HG02610 (cell line): ENCODE measurements around the gene STRC.
"Not testable (repeated sequence)": the region's sequence is repeated elsewhere in the genome, so short reads cannot be mapped to it uniquely, and the experiment has no call there.

ENCODE experiments used
- ATAC-seq: cut with Tn5 transposase; IDR thresholded peaks from one replicate; pipeline ENCODE4 v1.9.1; 2021; ENCODE audit warnings: mild to moderate bottlenecking, moderate library complexity; ENCODE audit not compliant: unreplicated experiment

The STRC gene

DNA sequence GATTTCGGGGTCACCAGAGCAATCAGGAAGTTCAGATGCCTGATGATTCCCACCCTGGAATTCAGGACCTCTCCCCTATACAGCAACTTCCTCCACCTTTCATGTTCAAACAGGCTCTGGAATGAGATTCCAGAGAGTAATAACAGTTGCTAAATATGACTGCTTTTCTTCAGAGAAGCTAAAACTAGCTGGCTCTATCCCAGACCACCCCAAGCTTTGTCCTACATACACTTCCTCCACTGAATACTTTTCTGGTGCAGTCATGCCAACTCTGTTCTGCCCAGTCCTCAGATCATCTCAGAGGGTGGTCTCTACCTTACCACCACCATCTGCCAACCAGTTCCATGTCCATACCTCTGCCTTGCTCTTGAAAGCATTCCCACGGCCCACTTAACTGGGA, 52.0 kb downstream of the STRC start:
- not testable (repeated sequence) for ATAC-seq

DNA sequence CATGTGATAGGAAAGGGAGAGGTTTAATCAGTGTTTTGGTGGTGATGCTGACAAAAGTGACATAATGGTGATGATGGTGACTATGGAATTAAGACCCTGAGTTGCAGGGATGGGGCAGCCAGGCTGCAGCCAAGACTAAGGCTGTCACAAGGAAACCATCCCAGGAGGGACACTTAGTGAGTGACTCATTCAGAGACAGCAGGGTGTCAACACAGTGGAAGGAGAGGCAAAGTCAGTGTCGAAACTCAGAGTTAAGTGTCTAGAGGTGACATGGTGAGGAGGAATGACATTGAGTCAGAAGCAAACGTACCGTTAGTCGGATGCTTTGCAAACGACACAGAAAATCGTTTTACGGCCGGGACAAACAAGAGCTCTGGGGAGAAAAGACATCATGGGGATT, 54.8 kb downstream of the STRC start:
- ATAC-seq = not testable (repeated sequence)

DNA sequence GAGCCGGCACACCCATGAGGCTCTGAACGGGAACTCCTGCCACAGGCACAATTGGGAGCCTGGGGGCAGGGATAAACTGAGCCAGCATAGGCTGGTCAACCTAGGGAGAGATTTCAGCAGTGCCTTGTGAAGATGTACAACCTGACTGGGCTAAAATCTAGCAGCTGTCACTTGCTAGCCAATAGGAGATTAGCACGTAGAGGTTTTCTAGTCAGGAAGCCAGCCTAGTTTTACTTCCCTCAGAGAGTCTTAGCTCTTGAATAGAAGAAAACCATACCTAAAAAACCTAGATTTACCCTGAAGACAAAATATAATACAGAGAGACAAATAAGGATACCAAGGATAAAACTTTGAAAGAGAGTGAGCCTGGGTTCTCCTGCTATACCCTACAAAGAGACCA, 55.8 kb downstream of the STRC start:
- ATAC-seq = not testable (repeated sequence)

DNA sequence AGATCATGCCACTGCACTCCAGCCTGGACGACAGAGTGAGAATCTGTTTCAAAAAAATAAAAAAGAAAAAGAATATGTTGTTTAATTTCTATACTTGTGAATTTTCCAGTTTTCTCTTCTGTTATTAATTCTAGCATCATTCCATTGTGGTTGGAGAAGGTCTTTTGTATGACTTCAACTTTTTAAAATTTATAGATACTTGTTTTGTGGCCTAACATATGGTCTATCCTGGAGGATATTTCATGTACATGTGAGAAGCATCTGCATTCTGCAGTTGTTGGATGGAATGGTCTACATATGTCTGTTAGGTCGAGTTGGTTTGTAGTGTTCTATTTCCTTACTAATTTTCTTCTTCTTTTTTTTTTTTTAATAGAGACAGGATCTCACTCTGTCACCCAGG, 65.6 kb downstream of the STRC start:
- no peak for ATAC-seq

DNA sequence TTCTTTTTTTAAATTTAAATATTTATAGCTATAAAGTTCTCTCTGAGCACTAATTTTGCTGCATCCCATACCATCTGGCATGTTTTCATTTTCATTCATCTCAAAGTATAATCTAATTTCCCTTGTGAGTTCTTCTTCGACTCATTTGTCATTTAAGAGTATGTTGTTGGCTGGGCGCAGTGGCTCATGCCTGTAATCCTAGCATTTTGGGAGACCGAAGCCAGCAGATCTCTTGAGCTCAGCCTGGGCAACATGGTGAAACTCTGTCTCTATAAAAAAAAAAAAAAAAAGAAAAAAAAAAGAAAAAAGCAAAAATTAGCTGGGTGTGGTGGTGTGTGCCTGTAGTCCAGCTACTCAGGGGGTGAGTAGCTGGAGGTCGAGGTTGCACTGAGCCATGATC, 66.3 kb downstream of the STRC start:
- no peak for ATAC-seq

DNA sequence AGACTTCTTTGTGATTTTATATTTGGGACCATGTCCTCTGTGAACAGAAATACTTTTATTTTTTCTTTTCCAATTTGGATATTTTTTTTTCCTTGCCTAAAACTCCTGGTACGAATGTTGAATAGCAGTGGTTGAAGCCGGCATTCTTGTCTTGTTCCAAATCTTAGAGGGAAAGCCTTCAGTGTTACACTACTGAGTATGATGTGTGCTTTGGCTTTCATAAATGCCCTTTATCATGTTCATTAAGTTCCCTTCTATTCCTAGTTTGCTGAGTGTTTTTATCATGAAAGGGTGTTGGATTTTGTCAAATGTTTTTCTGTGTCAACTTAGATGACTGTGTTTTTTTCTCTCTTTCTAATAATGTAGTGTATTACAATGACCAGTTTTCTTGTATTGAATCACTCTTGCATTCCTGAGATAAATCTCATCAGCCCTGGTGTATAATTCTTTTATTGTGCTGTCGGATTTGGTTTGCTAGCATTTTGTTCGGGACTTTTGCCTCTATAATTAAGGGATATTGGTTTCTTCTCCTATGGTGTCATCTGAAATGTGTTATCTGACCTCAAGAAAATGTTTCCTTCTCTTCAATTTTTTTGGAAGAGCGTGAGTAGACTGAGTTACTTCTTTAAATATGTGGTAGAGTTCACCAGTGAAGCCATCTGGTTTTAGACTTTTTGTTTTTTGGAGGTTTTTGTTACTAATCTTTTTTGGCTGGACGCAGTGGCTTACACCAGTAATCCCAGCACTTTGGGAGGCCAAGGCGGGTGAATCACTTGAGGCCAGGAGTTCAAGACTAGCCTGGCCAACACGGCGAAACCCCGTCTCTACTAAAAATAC, 67.9 kb downstream of the STRC start:
- no peak for ATAC-seq
